ENCODE data around the gene CYP3A7. TPM values are rescaled to one million over a fixed set of nuclear protein-coding genes. Genes with fewer than 3 reads are reported as not detected.
"Not testable (repeated sequence)": the region's sequence is repeated elsewhere in the genome, so short reads cannot be mapped to it uniquely, and the experiment has no call there.

CYP3A7 gene
- total RNA-seq, 1 donor from 2014 or later: not detected

DNA sequence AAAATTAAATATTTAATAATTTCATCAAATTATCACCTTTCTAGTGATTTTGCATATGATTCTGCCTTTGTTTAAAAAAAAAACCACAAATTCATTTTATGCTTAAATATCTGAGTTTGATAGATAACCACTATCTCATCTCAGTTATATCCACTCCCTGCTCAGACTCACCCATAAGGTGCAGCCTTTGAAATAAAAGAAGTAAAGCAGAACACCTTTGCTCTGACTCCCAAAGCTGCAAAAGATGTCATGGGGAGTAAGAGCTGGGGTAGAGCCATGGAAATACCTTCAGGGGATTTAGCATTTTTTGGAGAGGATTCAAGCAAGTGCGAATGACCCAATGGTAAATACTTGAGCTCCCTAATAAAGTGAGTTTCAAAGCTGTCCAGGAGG lies 40.1 kb downstream of the CYP3A7 start:
- Histone ChIP-seq H3K4me1 (no peaks in the 10 kb centered on the region), H3K36me3 (no peaks in the 10 kb centered on the region), H3K27me3 (no peaks in the 10 kb centered on the region), H3K9me3 (no peaks in the 10 kb centered on the region), H3K27ac (no peak overlapping the region), H3K4me3 (no peak overlapping the region)
- TF ChIP-seq, protein P1, sequence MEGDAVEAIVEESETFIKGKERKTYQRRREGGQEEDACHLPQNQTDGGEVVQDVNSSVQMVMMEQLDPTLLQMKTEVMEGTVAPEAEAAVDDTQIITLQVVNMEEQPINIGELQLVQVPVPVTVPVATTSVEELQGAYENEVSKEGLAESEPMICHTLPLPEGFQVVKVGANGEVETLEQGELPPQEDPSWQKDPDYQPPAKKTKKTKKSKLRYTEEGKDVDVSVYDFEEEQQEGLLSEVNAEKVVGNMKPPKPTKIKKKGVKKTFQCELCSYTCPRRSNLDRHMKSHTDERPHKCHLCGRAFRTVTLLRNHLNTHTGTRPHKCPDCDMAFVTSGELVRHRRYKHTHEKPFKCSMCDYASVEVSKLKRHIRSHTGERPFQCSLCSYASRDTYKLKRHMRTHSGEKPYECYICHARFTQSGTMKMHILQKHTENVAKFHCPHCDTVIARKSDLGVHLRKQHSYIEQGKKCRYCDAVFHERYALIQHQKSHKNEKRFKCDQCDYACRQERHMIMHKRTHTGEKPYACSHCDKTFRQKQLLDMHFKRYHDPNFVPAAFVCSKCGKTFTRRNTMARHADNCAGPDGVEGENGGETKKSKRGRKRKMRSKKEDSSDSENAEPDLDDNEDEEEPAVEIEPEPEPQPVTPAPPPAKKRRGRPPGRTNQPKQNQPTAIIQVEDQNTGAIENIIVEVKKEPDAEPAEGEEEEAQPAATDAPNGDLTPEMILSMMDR (IDR thresholded peaks at IDR 0.05): no peak
- no peak for DNase-seq (ENCODE audit: low spot score in 2 of 2)
- intact Hi-C loops (cut with DNase I): no loop called here

GRCh38 chr7:99694201-99694911 lies 40.6 kb downstream of the CYP3A7 start:
- H3K36me3 ChIP-seq: no peaks in the 10 kb centered on the region
- TF ChIP-seq, protein P1 (IDR thresholded peaks at IDR 0.05): no peak
- H3K27me3 ChIP-seq: no peaks in the 10 kb centered on the region
- H3K4me3 ChIP-seq: no peak overlapping the region
- H3K27ac ChIP-seq: no peak overlapping the region
- H3K4me1 ChIP-seq: no peaks in the 10 kb centered on the region
- intact Hi-C loops (cut with DNase I): no loop called here
- DNase-seq (ENCODE audit: low spot score in 2 of 2): no peak
- no peaks in the 10 kb centered on the region for H3K9me3 ChIP-seq

DNA sequence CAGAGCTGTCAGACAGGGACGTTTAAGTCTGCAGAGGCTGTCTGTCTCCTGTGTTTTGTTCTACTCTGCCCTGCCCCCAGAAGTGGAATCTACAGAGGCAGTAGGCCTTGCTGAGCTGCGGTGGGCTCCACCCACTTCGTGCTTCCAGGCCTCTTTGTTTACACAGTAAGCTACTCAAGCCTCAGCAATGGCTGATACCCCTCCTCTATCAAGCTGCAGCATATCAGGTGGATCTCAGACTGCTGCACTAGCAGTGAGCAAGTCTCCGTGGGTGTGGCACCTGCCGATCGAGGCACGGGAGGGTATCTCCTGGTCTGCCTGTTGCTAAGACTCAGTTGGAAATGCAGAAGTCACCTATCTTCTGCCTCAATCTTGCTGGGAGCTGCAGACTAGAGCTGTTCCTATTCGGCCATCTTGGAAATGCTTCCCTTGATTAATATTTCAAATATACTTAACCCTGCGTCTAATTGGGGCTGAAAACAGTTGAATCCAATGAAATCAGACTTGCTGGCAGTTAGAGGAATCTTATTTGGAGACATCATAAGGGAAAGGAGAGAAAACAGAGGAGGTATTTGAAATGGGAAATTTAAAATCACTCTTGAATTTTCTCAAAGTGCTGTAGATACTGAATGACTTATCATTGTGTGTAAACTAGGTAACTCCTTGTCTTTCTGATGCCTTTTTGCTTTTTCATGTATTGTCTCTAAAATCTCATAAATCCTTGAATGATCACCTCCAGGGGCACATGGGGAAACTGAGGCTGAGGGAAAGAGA lies 41.4 kb downstream of the CYP3A7 start:
- no peaks in the 10 kb centered on the region for H3K36me3 ChIP-seq
- H3K4me1 ChIP-seq: no peaks in the 10 kb centered on the region
- TF ChIP-seq, protein P1 (IDR thresholded peaks at IDR 0.05): no peak
- H3K27ac ChIP-seq: no peak overlapping the region
- H3K9me3 ChIP-seq: no peaks in the 10 kb centered on the region
- H3K4me3 ChIP-seq: no peak overlapping the region
- intact Hi-C loops (cut with DNase I): no loop called here
- DNase-seq (ENCODE audit: low spot score in 2 of 2): no peak
- no peaks in the 10 kb centered on the region for H3K27me3 ChIP-seq

- Histone ChIP-seq H3K4me1 (no peaks in the 10 kb centered on the region), H3K9me3 (no peaks in the 10 kb centered on the region), H3K36me3 (no peaks in the 10 kb centered on the region), H3K27ac (no peak overlapping the region), H3K27me3 (no peaks in the 10 kb centered on the region), H3K4me3 (no peak overlapping the region)
- DNase-seq (ENCODE audit: low spot score in 2 of 2): no peak
- TF ChIP-seq, protein P1 (IDR thresholded peaks at IDR 0.05): no peak
- intact Hi-C loops (cut with DNase I): no loop called here
These were observed 41.9 kb downstream of the CYP3A7 start for GRCh38 chr7:99693100-99693426.

GRCh38 chr7:99692563-99692962 lies 42.4 kb downstream of the CYP3A7 start:
- not testable (repeated sequence) for H3K27me3 ChIP-seq, H3K4me3 ChIP-seq

GRCh38 chr7:99691658-99692057 lies 43.3 kb downstream of the CYP3A7 start:
- H3K4me1 ChIP-seq; H3K9me3 ChIP-seq; H3K27me3 ChIP-seq; H3K36me3 ChIP-seq; DNase-seq (ENCODE audit: low spot score in 2 of 2); H3K27ac ChIP-seq; H3K4me3 ChIP-seq; intact Hi-C loops (cut with DNase I): not testable (repeated sequence)

More at GRCh38 chr7:99692563-99692962, 42.4 kb downstream of the CYP3A7 start:
- intact Hi-C loops (cut with DNase I); H3K27ac ChIP-seq; H3K9me3 ChIP-seq; DNase-seq (ENCODE audit: low spot score in 2 of 2); H3K4me1 ChIP-seq; H3K36me3 ChIP-seq: not testable (repeated sequence)

DNA sequence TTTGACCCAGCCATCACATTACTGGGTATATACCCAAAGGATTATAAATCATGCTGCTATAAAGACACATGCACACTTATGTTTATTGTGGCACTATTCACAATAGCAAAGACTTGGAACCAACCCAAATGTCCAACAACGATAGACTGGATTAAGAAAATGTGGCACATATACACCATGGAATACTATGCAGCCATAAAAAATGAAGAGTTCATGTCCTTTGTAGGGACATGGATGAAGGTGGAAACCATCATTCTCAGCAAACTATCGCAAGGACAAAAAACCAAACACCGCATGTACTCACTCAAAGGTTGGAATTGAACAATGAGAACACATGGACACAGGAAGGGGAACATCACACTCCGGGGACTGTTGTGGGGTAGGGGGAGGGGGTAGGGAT lies 44.1 kb downstream of the CYP3A7 start:
- H3K4me1 ChIP-seq; H3K4me3 ChIP-seq; H3K27ac ChIP-seq; intact Hi-C loops (cut with DNase I); DNase-seq (ENCODE audit: low spot score in 2 of 2); H3K36me3 ChIP-seq; H3K27me3 ChIP-seq; H3K9me3 ChIP-seq: not testable (repeated sequence)

DNA sequence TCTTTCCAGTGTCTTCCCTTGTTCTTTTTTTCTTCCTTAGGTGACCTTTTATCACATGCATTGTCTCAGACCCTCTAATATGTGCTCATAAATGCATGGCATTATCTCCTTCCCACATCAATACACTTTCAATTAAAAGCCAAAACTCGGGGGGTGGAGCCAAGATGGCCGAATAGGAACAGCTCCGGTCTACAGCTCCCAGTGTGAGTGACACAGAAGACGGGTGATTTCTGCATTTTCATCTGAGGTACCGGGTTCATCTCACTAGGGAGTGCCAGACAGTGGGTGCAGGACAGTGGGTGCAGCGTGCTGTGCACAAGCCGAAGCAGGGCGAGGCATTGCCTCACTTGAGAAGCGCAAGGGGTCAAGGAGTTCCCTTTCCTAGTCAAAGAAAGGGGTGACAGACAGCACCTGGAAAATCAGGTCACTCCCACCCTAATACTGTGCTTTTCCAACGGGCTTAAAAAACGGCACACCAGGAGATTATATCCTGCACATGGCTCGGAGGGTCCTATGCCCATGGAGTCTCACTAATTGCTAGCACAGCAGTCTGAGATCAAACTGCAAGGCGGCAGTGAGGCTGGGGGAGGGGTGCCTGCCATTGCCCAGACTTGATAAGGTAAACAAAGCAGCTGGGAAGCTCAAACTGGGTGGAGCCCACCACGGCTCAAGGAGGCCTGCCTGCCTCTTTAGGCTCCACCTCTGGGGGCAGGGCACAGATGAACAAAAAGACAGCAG lies 49.0 kb downstream of the CYP3A7 start:
- intact Hi-C loops (cut with DNase I); H3K9me3 ChIP-seq; H3K4me1 ChIP-seq; H3K4me3 ChIP-seq; H3K27me3 ChIP-seq; H3K27ac ChIP-seq; H3K36me3 ChIP-seq; DNase-seq (ENCODE audit: low spot score in 2 of 2): not testable (repeated sequence)
